Activated CD8-positive, alpha-beta T cell treated with anti-CD3 and anti-CD28 coated beads for 36 hours (primary cell): ENCODE measurements around the gene TIAM2. TPM values are rescaled to one million over a fixed set of nuclear protein-coding genes. Genes with fewer than 3 reads are reported as not detected.

Experiments
- ATAC-seq: fragments of 200-7000 bp; cut with Tn5 transposase; one replicate; pipeline ENCODE4 v1.10.0; 2021; ENCODE audit warnings: mild to moderate bottlenecking, moderate library complexity
- CTCF ChIA-PET: fragments of 350-600 bp; sonication (Branson Sonifier 250); formaldehyde crosslinking; loops from one replicate; lab custom pipeline; 2021; ENCODE audit warnings: antibody characterized with exemption; lab: Charles Lee
- POLR2A ChIA-PET: fragments of 350-600 bp; sonication (Branson Sonifier 250); formaldehyde crosslinking; loops from one replicate; lab custom pipeline; 2021; ENCODE audit warnings: antibody characterized with exemption; lab: Charles Lee
- DNase-seq: peaks from one replicate; pipeline ENCODE4 v3.0.0-alpha.2; 2020
- H3K27ac Mint-ChIP-seq: one replicate; pipeline ENCODE4 v1.8.0; 2021; ENCODE audit warnings: mild to moderate bottlenecking, mixed read lengths
- H3K27me3 Mint-ChIP-seq: one replicate; pipeline ENCODE4 v1.8.0; 2021; ENCODE audit warnings: mixed read lengths
- H3K36me3 Mint-ChIP-seq: one replicate; pipeline ENCODE4 v1.8.0; 2021; ENCODE audit warnings: low read depth, mixed read lengths
- H3K4me1 Mint-ChIP-seq: one replicate; pipeline ENCODE4 v1.8.0; 2021; ENCODE audit warnings: low read depth, mixed read lengths
- H3K4me3 Mint-ChIP-seq: one replicate; pipeline ENCODE4 v1.8.0; 2021; ENCODE audit warnings: mild to moderate bottlenecking, moderate library complexity, mixed read lengths
- H3K9me3 Mint-ChIP-seq: one replicate; pipeline ENCODE4 v1.8.0; 2021; ENCODE audit warnings: mixed read lengths
- CTCF ChIP-seq: fragments of 200-600 bp; IDR thresholded peaks from one replicate; pipeline ENCODE4 v1.8.0; 2022; ENCODE audit warnings: antibody characterized with exemption, mild to moderate bottlenecking
- intact Hi-C: fragments of 100-400 bp; cut with micrococcal nuclease; formaldehyde crosslinking; loops from one replicate; pipeline ENCODE4 v1.10.0; 2022
- total RNA-seq, 2 experiments: library from RNA; stranded (reverse); gene quantifications; one replicate each; pipeline ENCODE4 v1.2.3, GENCODE V29; 2021

The TIAM2 gene
- total RNA-seq, 2 experiments from 2014 or later = 5.6 to 7.1 TPM

GRCh38 chr6:155272353-155273232 is 277.5 kb downstream of the TIAM2 start:
- intact Hi-C loops = no loop called here
- Mint-ChIP-seq H3K27ac (peak overlapping the region; percentile 16), H3K4me1 (peaks cover 10% of the 10 kb centered on the region), H3K4me3 (no peak overlapping the region), H3K27me3 (no peaks in the 10 kb centered on the region), H3K9me3 (no peaks in the 10 kb centered on the region), H3K36me3 (peaks cover 22% of the 10 kb centered on the region)
- POLR2A ChIA-PET = no interaction called here
- CTCF ChIA-PET = interaction anchor here (0.7 to 2.2 kb wide), 3 partner anchors 14 to 344 kb away, joined by 3 to 10 read pairs (median 4); no protein-coding TSS in a partner anchor
- ATAC-seq (no peak), DNase-seq (no peak)
- TF ChIP-seq CTCF = no peak

DNA sequence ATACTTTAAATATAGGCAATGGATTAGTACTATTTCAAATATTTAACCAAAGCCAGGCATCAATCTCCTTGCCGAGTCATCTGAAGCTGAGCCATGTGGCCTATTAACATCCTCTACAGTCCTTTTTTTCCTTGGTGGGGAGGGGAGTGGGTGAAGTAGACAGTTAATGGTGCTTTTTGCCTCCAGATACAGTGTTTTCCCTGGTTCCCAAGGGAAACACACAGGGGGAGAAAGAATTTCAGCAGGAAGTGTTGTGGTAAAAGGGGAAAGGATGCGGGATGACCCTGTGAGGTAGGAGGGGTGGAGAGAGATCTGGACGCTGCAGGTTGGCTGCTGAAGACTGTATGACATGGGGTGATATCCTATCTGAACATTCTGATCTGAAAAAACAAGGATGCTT is 278.3 kb downstream of the TIAM2 start:
- no peak for TF ChIP-seq CTCF
- H3K9me3 Mint-ChIP-seq = no peaks in the 10 kb centered on the region
- no peak overlapping the region for H3K4me3 Mint-ChIP-seq
- ChIA-PET CTCF (interaction anchor here (1.1 kb wide), 1 partner anchor 13 kb away, joined by 3 read pairs; no protein-coding TSS in a partner anchor), POLR2A (no interaction called here)
- no peaks in the 10 kb centered on the region for H3K27me3 Mint-ChIP-seq
- intact Hi-C loops = no loop called here
- no peak for ATAC-seq
- peaks cover 21% of the 10 kb centered on the region for H3K36me3 Mint-ChIP-seq
- H3K27ac Mint-ChIP-seq = no peak overlapping the region
- no peak for DNase-seq
- H3K4me1 Mint-ChIP-seq = peaks cover 8% of the 10 kb centered on the region

DNA sequence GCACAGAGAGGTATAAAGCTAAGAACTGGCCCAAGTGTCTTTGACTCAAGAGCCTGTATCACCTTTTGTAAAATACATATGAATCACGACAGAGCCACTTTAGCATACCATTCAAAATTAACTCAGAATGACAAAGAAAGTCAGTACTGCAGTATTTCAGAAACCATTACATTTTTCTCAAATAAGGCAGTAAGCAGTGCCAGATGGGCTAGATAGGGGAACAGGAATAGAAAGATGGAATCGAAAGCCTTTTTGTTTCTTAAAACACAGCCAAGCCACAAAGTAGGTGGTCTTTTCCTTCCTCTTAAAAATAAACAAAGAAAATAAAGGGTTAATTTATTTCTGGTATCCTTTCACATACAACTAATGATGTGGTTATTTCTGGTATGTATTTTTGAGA is 279.0 kb downstream of the TIAM2 start:
- Mint-ChIP-seq H3K27me3 (no peaks in the 10 kb centered on the region), H3K4me3 (no peak overlapping the region), H3K4me1 (peaks cover 8% of the 10 kb centered on the region), H3K9me3 (no peaks in the 10 kb centered on the region), H3K27ac (no peak overlapping the region), H3K36me3 (peaks cover 21% of the 10 kb centered on the region)
- POLR2A ChIA-PET = no interaction called here
- DNase-seq (no peak), ATAC-seq (no peak)
- no peak for TF ChIP-seq CTCF
- CTCF ChIA-PET = no interaction called here
- intact Hi-C loops = no loop called here

GRCh38 chr6:155274533-155274932 is 279.4 kb downstream of the TIAM2 start:
- no peaks in the 10 kb centered on the region for H3K27me3 Mint-ChIP-seq
- no peak overlapping the region for H3K4me3 Mint-ChIP-seq
- CTCF ChIA-PET = no interaction called here
- no peaks in the 10 kb centered on the region for H3K9me3 Mint-ChIP-seq
- H3K27ac Mint-ChIP-seq = no peak overlapping the region
- peaks cover 8% of the 10 kb centered on the region for H3K4me1 Mint-ChIP-seq
- H3K36me3 Mint-ChIP-seq = peaks cover 24% of the 10 kb centered on the region
- ATAC-seq = no peak
- intact Hi-C loops = no loop called here
- POLR2A ChIA-PET = no interaction called here
- no peak for DNase-seq
- TF ChIP-seq CTCF = no peak
